Right cardiac atrium (tissue), 5 donors: Measurements from ENCODE around the gene COX5B. TPM values are rescaled to one million over a fixed set of nuclear protein-coding genes. Genes with fewer than 3 reads are reported as not detected.
"Not testable (repeated sequence)": the region's sequence is repeated elsewhere in the genome, so short reads cannot be mapped to it uniquely, and the experiment has no call there.

Source experiments
- ATAC-seq, 2 donors: fragments of 200-7000 bp; cut with Tn5 transposase; one replicate each; pipeline versions ENCODE4 v1.8.0 to v1.9.1; 2020; ENCODE audit warnings: moderate library complexity in 2 of 2, mild to moderate bottlenecking in 1 of 2
- DNase-seq, 3 donors: peaks; one replicate each; pipeline ENCODE4 v3.0.0-alpha.2; 2020
- H3K27ac ChIP-seq: one replicate; pipeline ENCODE4 v1.5.1; 2013; ENCODE audit warnings: mild to moderate bottlenecking, low read length, control low read depth, moderate library complexity
- H3K27me3 ChIP-seq: one replicate; pipeline ENCODE4 v1.6.1; 2013; ENCODE audit not compliant: control insufficient read depth, insufficient read depth
- H3K4me1 ChIP-seq: one replicate; pipeline ENCODE4 v1.6.1; 2013; ENCODE audit warnings: low read length; ENCODE audit not compliant: control insufficient read depth, insufficient read depth
- H3K4me3 ChIP-seq: one replicate; pipeline ENCODE4 v1.5.1; 2013; ENCODE audit warnings: low read length, control low read depth
- H3K9me3 ChIP-seq: one replicate; pipeline ENCODE4 v1.6.1; 2013; ENCODE audit warnings: low read length; ENCODE audit not compliant: control insufficient read depth
- WGBS: extraction: QIAGEN DNeasy Blood & Tissue Kit; methylation state at CpG from one replicate; pipeline ENCODE4 v1.1.7; 2013; 5-methylcytosine and 5-hydroxymethylcytosine counted together
- intact Hi-C, 4 donors: fragments of 100-400 bp; cut with DNase I; formaldehyde crosslinking; loops; one replicate each; pipeline versions ENCODE4 v1.11.0 to v1.14.0; 2022 to 2023
- polyA plus RNA-seq: library from polyadenylated mRNA; stranded (reverse); fragments of 200-250 nt; gene quantifications from one replicate; pipeline ENCODE4 v1.2.3, GENCODE V29; 2013
- total RNA-seq, 4 donors: library from RNA; stranded (reverse); fragmentation: NEBNext Ultra II Directional; extraction: Animal tissue kit (Norgen Biotek cat#: 25700); gene quantifications; one replicate each; pipeline ENCODE4 v1.2.1, GENCODE V29; 2021
- donor health status: healthy with polysubstance abuse.
- donor health status: DM: no; HTN: yes; CAD: no.
- donor health status: DM: no; HTN: no; CAD: no.
- donor health status: DM: no; HTN: yes; CAD: no; lungs with severe emphysema.
- donor health status: DM: yes; HTN: yes; CAD: no.

Gene COX5B
- total and polyA plus RNA-seq, 5 donors, result 893 to 2,498 (median 1,041) TPM

DNA sequence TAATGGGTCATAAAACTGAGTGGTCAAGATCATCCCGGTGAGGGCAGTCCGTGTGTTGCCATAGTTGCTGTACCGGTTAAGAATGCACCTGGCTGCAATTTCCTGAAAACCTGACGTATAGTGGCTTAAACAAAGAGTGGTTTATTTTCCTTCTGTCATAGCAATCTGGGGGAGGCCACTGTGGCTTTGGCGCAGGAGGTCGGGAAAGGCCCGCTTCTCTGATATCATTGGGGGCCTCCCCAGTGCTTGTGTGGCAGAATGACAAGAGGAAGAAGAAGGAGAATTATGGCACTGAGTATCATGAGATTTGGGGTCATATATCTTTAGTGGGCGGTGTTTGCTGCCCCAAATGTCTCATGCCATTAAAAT lies 28.0 kb downstream of the COX5B start:
- Histone ChIP-seq H3K9me3 (no peaks in the 10 kb centered on the region), H3K4me3 (no peak overlapping the region), H3K27me3 (no peaks in the 10 kb centered on the region), H3K27ac (no peak overlapping the region), H3K4me1 (no peaks in the 10 kb centered on the region)
- ATAC-seq (no peak), DNase-seq (no peak)
- intact Hi-C loops, result no loop called here
- WGBS, result 75% methylated on average over 8 of the region's 8 CpGs

DNA sequence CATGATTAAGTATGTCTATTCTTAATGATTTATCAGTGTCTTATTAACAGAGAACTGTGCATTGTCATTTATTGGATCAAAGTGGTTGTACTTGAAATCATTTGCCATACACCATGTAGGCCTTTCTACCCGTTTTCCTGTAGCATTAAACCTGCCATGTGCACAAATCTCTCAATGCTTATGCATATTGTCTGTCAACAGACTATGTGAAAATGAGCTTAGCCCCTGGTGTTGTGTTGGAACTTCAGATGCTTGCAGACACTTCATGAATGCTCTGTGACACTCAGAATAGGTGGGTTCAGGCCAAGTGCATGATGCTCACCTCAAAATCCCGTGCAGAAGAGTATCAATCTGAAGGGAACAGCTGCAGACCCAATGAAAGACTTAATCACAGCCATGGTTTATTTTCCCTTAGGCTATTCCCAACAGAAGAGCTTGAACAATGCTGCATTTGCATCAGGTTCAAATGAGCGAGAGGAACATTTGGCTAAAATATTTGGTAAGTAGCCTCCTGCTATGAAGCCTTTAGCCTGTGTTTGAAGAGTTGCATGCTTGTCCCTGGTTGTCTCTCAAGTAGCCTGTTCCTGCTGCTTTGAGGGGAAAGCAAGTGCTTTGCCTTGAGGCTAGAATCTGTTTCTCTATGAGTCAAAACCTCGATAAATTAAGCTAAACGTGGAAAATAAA lies 29.7 kb downstream of the COX5B start:
- DNase-seq (no peak), ATAC-seq (no peak)
- intact Hi-C loops, result no loop called here
- H3K4me1 ChIP-seq, result no peaks in the 10 kb centered on the region
- WGBS, result 83% methylated on average over 5 of the region's 5 CpGs
- no peak overlapping the region for H3K27ac ChIP-seq
- no peaks in the 10 kb centered on the region for H3K9me3 ChIP-seq
- no peaks in the 10 kb centered on the region for H3K27me3 ChIP-seq
- no peak overlapping the region for H3K4me3 ChIP-seq

DNA sequence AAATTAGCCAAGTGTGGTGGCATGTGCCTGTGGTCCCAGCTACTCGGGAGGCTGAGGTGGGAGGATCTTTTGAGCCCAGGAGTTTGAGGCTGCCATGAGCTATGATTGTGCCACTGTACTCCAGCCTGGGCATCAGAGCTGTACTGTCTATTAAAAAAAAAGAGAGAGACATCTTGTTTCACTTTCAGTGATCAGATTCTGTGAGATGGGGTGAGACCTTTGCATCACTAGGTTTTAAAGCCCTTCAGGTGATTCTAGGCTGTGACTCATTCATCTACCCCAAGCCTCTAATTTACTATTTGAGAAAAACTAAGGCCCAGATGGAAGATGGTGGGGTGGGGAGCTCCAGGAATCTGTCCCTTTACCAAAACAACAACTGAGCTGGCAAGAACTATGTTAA lies 30.8 kb downstream of the COX5B start:
- Histone ChIP-seq H3K4me3 (no peak overlapping the region), H3K4me1 (no peaks in the 10 kb centered on the region), H3K27ac (no peak overlapping the region), H3K9me3 (no peaks in the 10 kb centered on the region), H3K27me3 (no peaks in the 10 kb centered on the region)
- ATAC-seq (no peak), DNase-seq (no peak)
- WGBS, result 94% methylated on average over 1 of the region's 1 CpG
- intact Hi-C loops, result no loop called here

DNA sequence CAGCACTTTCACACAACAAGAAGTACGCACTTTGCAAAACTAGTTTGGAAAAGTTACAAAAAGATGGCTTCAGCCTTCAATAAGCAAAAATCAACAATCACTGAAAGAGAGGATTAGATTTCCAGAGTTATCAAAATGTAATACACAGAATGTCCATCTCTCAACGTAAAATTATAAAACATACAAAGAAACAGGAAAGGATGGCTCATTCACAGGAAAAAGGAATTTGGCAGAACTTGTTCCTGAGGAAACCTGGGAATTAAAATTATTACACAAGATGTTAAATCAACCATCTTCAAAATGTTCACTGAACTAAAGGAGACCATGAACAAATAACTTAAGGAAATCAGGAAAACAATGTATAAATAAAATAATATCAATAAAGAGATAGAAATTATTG lies 31.6 kb downstream of the COX5B start:
- Histone ChIP-seq H3K4me3 (no peak overlapping the region), H3K27ac (no peak overlapping the region), H3K4me1 (no peaks in the 10 kb centered on the region), H3K9me3 (no peaks in the 10 kb centered on the region), H3K27me3 (no peaks in the 10 kb centered on the region)
- DNase-seq (no peak), ATAC-seq (no peak)
- intact Hi-C loops, result no loop called here
- WGBS, result 75% methylated on average over 2 of the region's 2 CpGs

DNA sequence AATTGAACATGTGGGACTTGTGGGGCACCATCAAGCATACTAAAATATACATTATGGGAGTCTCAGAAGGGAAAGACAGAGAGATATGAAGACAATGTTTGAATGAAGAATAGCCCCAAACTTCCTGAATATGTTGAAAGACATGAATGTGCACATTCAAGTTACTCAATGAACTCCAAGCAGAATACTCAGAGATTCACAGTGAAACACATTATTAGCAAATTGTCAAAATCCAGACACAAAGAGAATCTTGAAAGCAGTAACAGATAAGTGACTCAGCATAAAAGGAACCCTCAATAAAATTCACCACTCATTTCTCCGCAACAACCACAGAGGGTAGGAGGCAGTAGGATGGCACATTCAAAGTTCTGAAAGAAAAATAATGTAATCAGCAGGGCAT lies 32.4 kb downstream of the COX5B start:
- Histone ChIP-seq H3K9me3 (no peaks in the 10 kb centered on the region), H3K4me3 (no peak overlapping the region), H3K27ac (no peak overlapping the region), H3K4me1 (no peaks in the 10 kb centered on the region), H3K27me3 (no peaks in the 10 kb centered on the region)
- intact Hi-C loops, result no loop called here
- no peak for DNase-seq
- 96% methylated on average over 1 of the region's 1 CpG for WGBS
- no peak for ATAC-seq

DNA sequence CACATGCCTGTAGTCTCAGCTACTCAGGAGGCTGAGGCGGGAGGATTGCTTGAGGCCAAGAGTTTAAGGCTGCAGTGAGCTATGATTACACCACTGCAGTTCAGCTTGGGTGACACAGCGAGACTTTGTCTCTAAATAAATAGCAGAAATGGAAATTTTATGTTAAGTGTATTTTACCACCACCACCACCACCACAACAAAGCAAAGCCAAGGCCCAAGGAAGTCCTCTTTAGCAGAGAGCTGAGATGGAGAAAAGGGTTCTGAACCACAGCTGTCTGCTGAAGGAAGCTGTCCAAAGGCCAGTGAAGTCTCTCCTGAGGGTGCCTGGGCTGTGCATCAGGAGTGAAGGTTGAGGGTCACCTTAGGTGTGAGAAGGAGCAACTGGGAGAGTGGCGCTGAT lies 41.4 kb downstream of the COX5B start:
- 95% methylated on average over 2 of the region's 3 CpGs for WGBS
- ATAC-seq, result not testable (repeated sequence)

DNA sequence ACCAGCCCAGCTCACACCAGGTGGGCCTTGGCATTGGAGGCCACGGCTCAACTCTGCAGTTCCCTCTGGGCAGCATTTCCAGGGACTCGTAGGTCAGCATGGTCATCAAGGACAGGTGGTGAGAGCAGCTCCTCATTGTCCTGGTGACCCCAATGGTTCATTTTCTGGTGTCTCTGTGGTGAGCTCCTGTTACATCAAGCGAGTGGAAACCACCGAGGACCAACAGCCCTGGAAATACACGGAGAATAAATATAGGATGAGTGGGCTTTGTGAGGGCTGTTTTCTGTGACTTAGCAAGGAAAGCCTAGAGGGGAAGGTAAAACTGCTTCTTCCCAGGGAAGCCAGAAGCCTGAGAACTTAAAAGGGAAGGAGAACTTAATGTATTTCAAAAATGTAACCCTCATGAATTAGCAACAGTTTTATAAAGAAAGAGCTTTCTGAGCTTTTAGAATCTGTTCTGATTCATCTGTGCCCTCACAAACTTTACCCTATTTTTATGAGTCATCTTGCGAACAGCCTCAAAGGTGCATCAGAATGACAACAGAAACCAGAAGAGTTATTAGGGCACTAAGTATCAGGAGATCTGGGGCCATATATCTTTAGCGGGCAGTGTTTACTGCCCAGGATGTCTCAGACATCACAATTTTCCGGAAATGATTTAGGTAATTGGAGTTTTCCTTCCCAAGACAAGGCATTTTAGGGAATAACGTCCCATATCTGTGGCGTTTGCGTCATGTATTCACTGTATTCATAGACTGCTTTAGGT lies 42.4 kb downstream of the COX5B start:
- intact Hi-C loops, result no loop called here
- no peaks in the 10 kb centered on the region for H3K4me1 ChIP-seq
- DNase-seq (no peak), ATAC-seq (no peak)
- H3K27ac ChIP-seq, result no peak overlapping the region
- H3K27me3 ChIP-seq, result no peaks in the 10 kb centered on the region
- no peaks in the 10 kb centered on the region for H3K9me3 ChIP-seq
- H3K4me3 ChIP-seq, result no peak overlapping the region
- WGBS, result 87% methylated on average over 11 of the region's 11 CpGs

More for the DNA sequence above, 41.4 kb downstream of the COX5B start:
- H3K27me3 ChIP-seq, intact Hi-C loops, H3K9me3 ChIP-seq, DNase-seq, H3K27ac ChIP-seq, H3K4me3 ChIP-seq, H3K4me1 ChIP-seq: not testable (repeated sequence)

DNA sequence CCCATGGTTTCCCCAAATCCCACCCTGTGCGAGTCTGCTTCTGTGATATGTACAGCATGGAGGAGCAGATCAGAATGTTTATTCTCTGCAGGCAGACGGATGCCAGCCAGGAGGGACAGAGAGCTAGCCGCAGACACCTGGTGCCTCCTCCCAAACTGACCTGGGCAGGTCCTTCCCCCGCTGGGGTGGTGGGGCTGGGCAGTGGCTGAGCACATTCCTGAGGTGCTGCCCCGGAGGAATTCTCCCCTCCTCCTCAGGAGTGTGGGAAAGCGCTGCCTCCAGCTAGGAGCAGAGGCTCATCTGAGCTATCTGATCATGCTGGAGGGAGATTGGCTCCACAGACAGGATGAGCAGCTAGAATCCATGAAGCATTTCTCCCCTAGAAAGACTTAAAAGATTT lies 45.3 kb downstream of the COX5B start:
- WGBS, result 68% methylated on average over 6 of the region's 6 CpGs
- no peaks in the 10 kb centered on the region for H3K4me1 ChIP-seq
- intact Hi-C loops, result loop anchor here in 3 of 4 donors (10.0 kb wide), 1 partner anchor 96 kb away; no protein-coding TSS in a partner anchor
- H3K27ac ChIP-seq, result no peak overlapping the region
- no peak overlapping the region for H3K4me3 ChIP-seq
- ATAC-seq (no peak), DNase-seq (no peak)
- no peaks in the 10 kb centered on the region for H3K27me3 ChIP-seq
- H3K9me3 ChIP-seq, result no peaks in the 10 kb centered on the region

DNA sequence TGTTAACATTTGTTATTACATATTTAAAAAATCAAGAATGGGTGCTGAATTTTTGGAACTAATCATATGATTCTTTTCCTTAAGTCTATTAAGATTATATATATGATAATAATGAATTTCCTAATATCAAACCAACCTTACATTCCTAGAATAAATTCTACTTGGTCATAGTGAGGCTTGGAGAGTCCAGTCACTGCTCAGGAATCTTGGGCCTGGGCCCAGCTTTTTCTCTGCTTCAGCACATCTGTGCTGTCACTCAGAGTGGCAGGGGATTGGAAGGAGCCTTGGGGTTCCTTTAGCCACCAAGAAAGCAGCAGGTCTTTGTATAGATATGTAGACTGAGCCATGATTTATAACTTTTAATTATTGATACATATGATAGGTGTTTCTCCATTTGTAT lies 47.6 kb downstream of the COX5B start:
- ATAC-seq (no peak), DNase-seq (no peak)
- Histone ChIP-seq H3K4me3 (no peak overlapping the region), H3K27me3 (no peaks in the 10 kb centered on the region), H3K9me3 (no peaks in the 10 kb centered on the region), H3K27ac (no peak overlapping the region), H3K4me1 (no peaks in the 10 kb centered on the region)
- intact Hi-C loops, result loop anchor here in 3 of 4 donors (10.0 kb wide), 1 partner anchor 99 kb away; no protein-coding TSS in a partner anchor

DNA sequence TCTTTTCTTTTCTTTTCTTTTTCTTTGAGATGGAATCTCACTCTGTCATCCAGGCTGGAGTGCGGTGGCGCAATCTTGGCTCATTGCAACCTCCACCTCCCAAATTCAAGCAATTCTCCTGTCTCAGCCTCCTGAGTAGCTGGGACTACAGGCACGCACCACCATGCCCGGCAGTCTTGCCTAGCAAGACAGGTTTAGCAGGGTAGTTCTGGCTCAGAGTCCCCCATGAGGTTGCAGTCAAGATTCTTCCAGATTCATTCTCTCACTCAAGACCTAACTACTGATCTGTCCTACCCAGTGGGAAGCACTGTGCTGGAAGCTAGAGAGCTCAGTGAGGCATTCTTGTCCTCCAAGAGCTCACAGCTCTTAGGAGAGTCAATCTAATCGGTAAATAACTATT lies 49.9 kb downstream of the COX5B start:
- H3K4me1 ChIP-seq, result no peaks in the 10 kb centered on the region
- intact Hi-C loops, result loop anchor here (5.0 to 10.0 kb wide), 2 partner anchors 101 to 103 kb away; no protein-coding TSS in a partner anchor
- H3K27ac ChIP-seq, result no peak overlapping the region
- ATAC-seq, result no peak
- no peak overlapping the region for H3K4me3 ChIP-seq
- 94% methylated on average over 5 of the region's 5 CpGs for WGBS
- DNase-seq, result no peak
- H3K27me3 ChIP-seq, result no peaks in the 10 kb centered on the region
- H3K9me3 ChIP-seq, result no peaks in the 10 kb centered on the region
